ENCODE results near the gene PHC2. TPM values are rescaled to one million over a fixed set of nuclear protein-coding genes. Genes with fewer than 3 reads are reported as not detected.

The PHC2 gene
- total RNA-seq, 4 donors from 2014 or later: 52.7 to 68.9 (median 59.8) TPM

- no peak for TF ChIP-seq EP300 (IDR thresholded peaks at IDR 0.05; ENCODE audit: low read depth)
- TF ChIP-seq POLR2A (IDR thresholded peaks at IDR 0.05): no peak
- H3K36me3 ChIP-seq: no peaks in the 10 kb centered on the region
- H3K4me1 ChIP-seq: peaks cover 0 to 3% (median 0%) of the 10 kb centered on the region in 4 donors
Observed at GRCh38 chr1:33446590-33446989, 15.7 kb upstream of the PHC2 start.

GRCh38 chr1:33445108-33445507 lies 14.2 kb upstream of the PHC2 start:
- Histone ChIP-seq H3K4me1 (peaks cover 0 to 3% (median 0%) of the 10 kb centered on the region in 4 donors), H3K4me3 (no peak overlapping the region), H3K27ac (no peak overlapping the region), H3K27me3 (no peaks in the 10 kb centered on the region), H3K36me3 (no peaks in the 10 kb centered on the region), H3K9me3 (no peaks in the 10 kb centered on the region)
- 81% methylated on average over 4 to 6 of the region's 6 CpGs for WGBS, 2 donors (ENCODE audit: low coverage in 1 of 2)
- no peak for TF ChIP-seq CTCF (IDR thresholded peaks at IDR 0.05)
- no peak for TF ChIP-seq EP300 (IDR thresholded peaks at IDR 0.05; ENCODE audit: low read depth)
- no peak for DNase-seq
- intact Hi-C loops (cut with DNase I; ENCODE audit: low total_unique reads): no loop called here
- in situ Hi-C loops (cut with MboI; ENCODE audit: low pct_ligation_motif_present in 1 of 4, low pct_unique_long_range_greater_than_20kb in 1 of 4, low sequenced_read_pairs in 3 of 4): no loop called here

More at GRCh38 chr1:33446590-33446989, 15.7 kb upstream of the PHC2 start:
- DNase-seq: no peak
- H3K27me3 ChIP-seq: no peaks in the 10 kb centered on the region
- 83 to 100% methylated on average over 1 to 3 of the region's 3 CpGs for WGBS, 2 donors (ENCODE audit: low coverage in 1 of 2)
- no peaks in the 10 kb centered on the region for H3K9me3 ChIP-seq
- intact Hi-C loops (cut with DNase I; ENCODE audit: low total_unique reads) (no loop called here), in situ Hi-C loops (cut with MboI; ENCODE audit: low pct_ligation_motif_present in 1 of 4, low pct_unique_long_range_greater_than_20kb in 1 of 4, low sequenced_read_pairs in 3 of 4) (no loop called here)
- H3K27ac ChIP-seq: no peak overlapping the region
- no peak overlapping the region for H3K4me3 ChIP-seq

GRCh38 chr1:33443705-33444180 lies 12.8 kb upstream of the PHC2 start:
- DNase-seq: no peak
- H3K36me3 ChIP-seq: no peaks in the 10 kb centered on the region
- H3K4me1 ChIP-seq: peaks cover 0 to 3% (median 0%) of the 10 kb centered on the region in 4 donors
- peak in 1 of 3 donors; percentile 24 for TF ChIP-seq POLR2AphosphoS5 (IDR thresholded peaks at IDR 0.05)
- TF ChIP-seq CTCF (IDR thresholded peaks at IDR 0.05): no peak
- H3K27me3 ChIP-seq: no peaks in the 10 kb centered on the region
- 48% methylated on average over 6 of the region's 6 CpGs; no CpG with 5 or more reads in 1 of the 2 donors for WGBS, 2 donors (ENCODE audit: low coverage in 1 of 2)
- H3K9me3 ChIP-seq: no peaks in the 10 kb centered on the region
- intact Hi-C loops (cut with DNase I; ENCODE audit: low total_unique reads): no loop called here
- H3K4me3 ChIP-seq: no peak overlapping the region
- in situ Hi-C loops (cut with MboI; ENCODE audit: low pct_ligation_motif_present in 1 of 4, low pct_unique_long_range_greater_than_20kb in 1 of 4, low sequenced_read_pairs in 3 of 4): no loop called here
- H3K27ac ChIP-seq: peak overlapping the region in 3 of 4 donors; percentile 14 to 56 (median 17)

- Histone ChIP-seq H3K4me1 (peaks cover 0 to 3% (median 0%) of the 10 kb centered on the region in 4 donors), H3K27me3 (no peaks in the 10 kb centered on the region), H3K9me3 (no peaks in the 10 kb centered on the region), H3K27ac (peak overlapping the region in 3 of 4 donors; percentile 14 to 56 (median 17)), H3K4me3 (no peak overlapping the region), H3K36me3 (no peaks in the 10 kb centered on the region)
- in situ Hi-C loops (cut with MboI; ENCODE audit: low pct_ligation_motif_present in 1 of 4, low pct_unique_long_range_greater_than_20kb in 1 of 4, low sequenced_read_pairs in 3 of 4): no loop called here
- no peak for DNase-seq
- intact Hi-C loops (cut with DNase I; ENCODE audit: low total_unique reads): no loop called here
- 49% methylated on average over 4 of the region's 4 CpGs; no CpG with 5 or more reads in 1 of the 2 donors for WGBS, 2 donors (ENCODE audit: low coverage in 1 of 2)
- no peak for TF ChIP-seq EP300 (IDR thresholded peaks at IDR 0.05; ENCODE audit: low read depth)
- no peak for TF ChIP-seq CTCF (IDR thresholded peaks at IDR 0.05)
- TF ChIP-seq POLR2AphosphoS5 (IDR thresholded peaks at IDR 0.05): no peak
- no peak for TF ChIP-seq POLR2A (IDR thresholded peaks at IDR 0.05)
Observed at GRCh38 chr1:33443080-33443704, 12.3 kb upstream of the PHC2 start.
